Raji (cell line): ENCODE measurements around the gene FARSB.

Source experiments
- POLR2A ChIP-seq: IDR thresholded peaks from 2 replicates; pipeline ENCODE4 v1.6.1; 2011; ENCODE audit warnings: low read depth, low read length, control low read depth; ENCODE audit not compliant: insufficient read depth

The FARSB gene

GRCh38 chr2:222554517-222554916 is 101.4 kb downstream of the FARSB start:
- no peak for TF ChIP-seq POLR2A

- TF ChIP-seq POLR2A = no peak
Measured at GRCh38 chr2:222548992-222549391, 106.9 kb downstream of the FARSB start.

DNA sequence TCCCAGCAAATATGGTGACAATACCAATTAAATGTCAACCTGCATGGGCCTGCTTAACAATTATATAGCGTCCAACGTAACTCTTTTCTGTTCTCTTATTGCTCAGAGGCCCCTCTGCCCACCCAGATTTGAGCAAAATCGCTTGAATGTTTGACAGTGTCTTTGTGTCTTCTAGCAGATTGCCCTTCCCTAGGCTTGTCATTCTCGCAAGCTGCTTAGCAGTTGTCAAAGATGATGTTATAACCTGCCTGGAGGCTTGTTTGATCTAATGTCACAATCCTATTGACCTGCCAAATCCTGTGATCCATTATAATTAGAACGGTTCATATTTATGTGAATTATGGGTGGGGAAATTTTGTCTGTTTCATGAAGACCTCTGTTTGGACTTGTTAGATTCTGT is 108.8 kb downstream of the FARSB start:
- no peak for TF ChIP-seq POLR2A

DNA sequence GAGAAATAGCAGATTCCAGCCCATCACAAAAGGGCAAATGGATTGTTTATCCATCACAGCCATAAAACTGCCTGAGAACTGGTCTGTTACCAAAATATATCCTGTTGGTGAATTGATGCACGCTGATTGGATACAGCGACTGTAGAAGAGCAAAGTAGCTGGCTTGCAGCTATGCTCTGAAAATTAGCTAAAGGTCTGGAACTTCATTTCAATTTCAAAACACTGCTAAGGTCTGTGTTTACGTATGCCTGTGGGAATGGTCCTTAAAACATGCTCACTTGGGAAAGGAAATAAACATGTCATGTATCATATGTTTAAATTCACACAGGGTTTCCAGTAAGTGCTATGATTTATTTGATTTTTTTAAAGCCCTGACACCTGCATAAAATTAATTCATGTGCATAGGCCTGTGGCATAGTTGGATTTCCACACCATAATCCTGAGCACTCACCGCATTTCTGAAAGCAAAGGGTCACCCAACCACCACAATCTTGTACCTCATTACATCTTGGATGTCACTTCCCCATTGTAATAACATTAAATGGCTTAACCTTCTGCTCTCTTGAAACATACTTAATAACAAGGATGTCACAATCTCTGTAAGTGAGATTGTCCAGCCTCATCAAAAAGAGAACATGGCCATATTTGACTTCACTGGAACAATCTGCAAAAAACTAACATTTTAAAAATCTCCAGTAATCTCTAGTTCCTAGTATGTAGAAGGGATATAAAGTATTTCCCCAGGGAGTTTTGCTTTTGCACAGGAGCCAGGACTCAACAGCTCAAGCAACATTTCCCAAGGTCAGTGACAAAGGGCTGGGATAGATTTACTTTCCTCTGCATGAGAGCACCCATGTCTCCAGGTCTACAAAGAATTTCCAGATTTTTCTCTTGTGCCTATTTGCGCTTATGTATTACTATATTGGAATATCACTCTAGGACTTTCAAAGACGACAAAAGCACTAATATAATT is 109.8 kb downstream of the FARSB start:
- TF ChIP-seq POLR2A = no peak

- TF ChIP-seq POLR2A = no peak
Measured at GRCh38 chr2:222544661-222545060, 111.2 kb downstream of the FARSB start.

- no peak for TF ChIP-seq POLR2A
Measured at GRCh38 chr2:222538535-222538934, 117.4 kb downstream of the FARSB start.

DNA sequence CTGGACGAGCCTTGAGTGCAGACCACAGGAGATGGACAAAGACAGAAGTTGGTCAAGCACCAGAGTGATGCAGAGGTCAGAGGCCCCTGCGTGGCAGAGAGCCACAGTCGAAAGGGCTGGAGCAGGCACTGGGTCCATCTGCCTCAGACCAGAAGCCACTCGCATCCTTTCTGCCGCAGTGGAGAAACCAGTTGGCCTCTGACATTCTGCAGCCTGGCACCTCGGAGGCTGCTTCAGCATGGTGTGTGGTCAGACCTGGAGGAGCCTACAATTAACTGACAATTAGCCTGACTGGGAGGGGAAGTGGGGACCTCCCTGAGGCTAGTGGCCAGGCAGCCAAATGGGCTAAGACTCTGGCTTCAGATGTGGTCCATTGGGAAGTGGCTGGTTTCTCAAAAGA is 120.4 kb downstream of the FARSB start:
- TF ChIP-seq POLR2A = no peak

- TF ChIP-seq POLR2A = no peak
Measured at GRCh38 chr2:222532315-222532714, 123.6 kb downstream of the FARSB start.

- no peak for TF ChIP-seq POLR2A
Measured at GRCh38 chr2:222526480-222527277, 129.2 kb downstream of the FARSB start.

- no peak for TF ChIP-seq POLR2A
Measured at GRCh38 chr2:222525811-222526210, 130.1 kb downstream of the FARSB start.

- no peak for TF ChIP-seq POLR2A
Measured at GRCh38 chr2:222523783-222524544, 131.9 kb downstream of the FARSB start.

DNA sequence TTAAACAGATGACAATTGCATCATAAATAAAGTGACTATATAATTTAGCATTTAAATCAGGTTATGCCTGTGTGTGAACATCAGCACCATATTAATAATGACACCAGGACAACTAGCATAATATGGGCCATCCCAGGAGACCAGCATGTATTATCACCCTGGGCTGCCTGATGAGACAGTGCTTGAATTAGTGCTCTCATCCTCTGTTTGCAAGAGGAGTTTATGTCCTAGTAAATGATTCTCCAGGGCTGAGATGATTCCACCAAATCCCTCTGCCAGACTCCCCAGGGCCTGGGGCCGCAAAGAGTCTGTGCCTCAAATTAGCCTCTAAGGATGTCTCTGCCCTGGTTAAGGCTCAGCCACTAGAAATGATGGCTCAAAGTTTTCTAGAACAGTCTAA is 133.8 kb downstream of the FARSB start:
- no peak for TF ChIP-seq POLR2A

GRCh38 chr2:222521099-222521498 is 134.8 kb downstream of the FARSB start:
- no peak for TF ChIP-seq POLR2A
